GM08714 (cell line): ENCODE data around the gene HIPK1.

Source experiments
- H3K4me3 ChIP-seq: fragments of 200-500 bp; sonication (Bioruptor generic); 2 replicates; pipeline ENCODE4 v1.5.1; 2014; ENCODE audit warnings: mild to moderate bottlenecking, low read length, inconsistent platforms
- ZNF274 ChIP-seq: IDR thresholded peaks from 2 replicates; pipeline ENCODE4 v1.6.1; 2012; ENCODE audit warnings: mild to moderate bottlenecking, low read depth, low read length

Gene HIPK1

GRCh38 chr1:113903501-113904292 lies 25.4 kb upstream of the HIPK1 start:
- TF ChIP-seq ZNF274 = no peak
- peak overlapping the region; percentile 88 for H3K4me3 ChIP-seq

- no peak for TF ChIP-seq ZNF274
- peak overlapping the region; percentile 88 for H3K4me3 ChIP-seq
Measured at GRCh38 chr1:113904293-113904673, 24.8 kb upstream of the HIPK1 start.

- H3K4me3 ChIP-seq = peak within 1 kb of the TSS; percentile 88
- no peak for TF ChIP-seq ZNF274
Measured at GRCh38 chr1:113904674-113905434, 24.3 kb upstream of the HIPK1 start, which contains the start of the genes AP4B1 and DCLRE1B. AP4B1 (minus strand) TSS chr1:113904799; CDS start chr1:113904717, 82 bp downstream. DCLRE1B (plus strand) TSS chr1:113905326; CDS start chr1:113905587, 261 bp downstream.

- H3K4me3 ChIP-seq = peak overlapping the region; percentile 88
- no peak for TF ChIP-seq ZNF274
Measured at GRCh38 chr1:113905435-113905861, 23.7 kb upstream of the HIPK1 start.

- no peak for TF ChIP-seq ZNF274
- H3K4me3 ChIP-seq = no peak overlapping the region
Measured at GRCh38 chr1:113912594-113913311, 16.4 kb upstream of the HIPK1 start.

- no peak overlapping the region for H3K4me3 ChIP-seq
- TF ChIP-seq ZNF274 = no peak
Measured at GRCh38 chr1:113913312-113913668, 15.8 kb upstream of the HIPK1 start.

GRCh38 chr1:113913887-113914664 lies 15.0 kb upstream of the HIPK1 start:
- TF ChIP-seq ZNF274 = no peak
- no peak overlapping the region for H3K4me3 ChIP-seq

GRCh38 chr1:113916974-113917373 lies 12.2 kb upstream of the HIPK1 start:
- no peak overlapping the region for H3K4me3 ChIP-seq
- TF ChIP-seq ZNF274 = no peak

- TF ChIP-seq ZNF274 = no peak
- no peak overlapping the region for H3K4me3 ChIP-seq
Measured at GRCh38 chr1:113917400-113918082, 11.6 kb upstream of the HIPK1 start.

GRCh38 chr1:113918243-113918642 lies 10.9 kb upstream of the HIPK1 start:
- TF ChIP-seq ZNF274 = no peak
- H3K4me3 ChIP-seq = no peak overlapping the region

GRCh38 chr1:113922957-113923356 lies 6.2 kb upstream of the HIPK1 start:
- H3K4me3 ChIP-seq = no peak overlapping the region
- TF ChIP-seq ZNF274 = no peak

- no peak for TF ChIP-seq ZNF274
- no peak overlapping the region for H3K4me3 ChIP-seq
Measured at GRCh38 chr1:113924473-113924872, 4.7 kb upstream of the HIPK1 start.
